Choroid plexus epithelial cell (primary cell): Measurements from ENCODE around the gene NMUR1.

Experiments used
- DNase-seq: peaks from one replicate; pipeline ENCODE4 v3.0.0-alpha.2; 2010; ENCODE audit warnings: low read depth
- H3K4me3 ChIP-seq: 2 replicates; pipeline ENCODE4 v1.5.1; 2011; ENCODE audit warnings: low read depth, mild to moderate bottlenecking, control low read depth, low read length, moderate library complexity
- CTCF ChIP-seq: conservative IDR thresholded peaks from 2 replicates; pipeline ENCODE4 v1.5.1; 2011; ENCODE audit warnings: low read depth, mild to moderate bottlenecking, control low read depth, inconsistent platforms, low read length, moderate library complexity

NMUR1 gene

DNA sequence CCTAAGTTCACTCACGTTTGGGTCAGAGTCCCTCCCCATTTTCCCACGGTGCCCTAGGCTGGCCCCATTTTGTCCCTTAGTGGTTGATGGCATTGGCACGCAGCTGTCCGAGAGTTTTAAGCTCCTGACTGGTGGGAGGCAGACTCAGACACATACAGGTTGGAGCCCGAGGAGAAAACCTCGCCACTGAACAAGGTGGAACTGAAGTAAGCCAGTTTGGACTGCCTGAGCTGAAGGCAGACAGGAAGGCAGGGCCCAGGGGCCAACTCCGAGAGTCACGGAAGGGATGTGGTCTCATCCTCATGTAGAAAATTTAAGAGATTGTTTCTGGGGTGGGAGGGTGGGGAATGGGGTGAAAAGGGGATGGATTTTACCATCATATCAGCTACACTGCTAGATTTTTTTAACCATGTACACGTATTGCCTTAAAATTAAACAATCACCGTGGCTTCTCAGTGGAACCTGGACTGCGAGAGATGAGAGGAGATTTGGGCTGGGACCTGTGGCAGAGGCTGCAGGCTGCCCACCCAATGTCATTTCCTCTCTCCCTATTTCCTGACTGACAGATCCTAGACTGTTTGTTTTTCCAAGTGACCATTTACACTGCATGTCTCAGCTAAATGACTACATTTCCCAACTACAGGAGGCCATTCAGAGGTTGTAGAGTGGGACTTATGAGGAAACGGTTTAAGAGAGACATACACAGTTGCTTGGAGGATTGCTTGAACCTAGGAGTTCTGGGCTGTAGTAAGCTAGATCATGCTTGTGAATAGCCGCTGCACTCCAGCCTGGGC, 19.4 kb upstream of the NMUR1 start:
- DNase-seq, result no peak
- no peak for TF ChIP-seq CTCF
- no peak overlapping the region for H3K4me3 ChIP-seq

DNA sequence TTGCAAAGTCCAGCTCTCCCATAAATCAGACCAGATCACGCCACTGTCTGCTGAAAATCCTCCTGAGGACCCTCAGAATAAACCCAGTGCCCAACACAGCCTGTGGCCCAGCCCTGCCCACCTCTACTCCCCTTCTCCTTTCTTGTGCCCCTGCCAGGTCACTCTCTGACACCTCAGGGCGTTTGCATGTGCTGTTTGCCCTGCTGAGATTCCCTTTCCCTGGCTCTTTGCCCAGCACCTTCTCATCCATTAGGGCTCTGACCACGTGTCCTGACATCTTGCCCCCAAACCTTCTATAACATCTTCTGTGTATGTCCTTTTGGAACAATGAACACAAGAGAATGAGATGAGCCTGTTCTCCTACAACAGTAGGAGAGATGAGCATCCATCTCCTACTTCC, 18.5 kb upstream of the NMUR1 start:
- TF ChIP-seq CTCF, result no peak
- no peak overlapping the region for H3K4me3 ChIP-seq
- no peak for DNase-seq

GRCh38 chr2:231547315-231548110, 17.3 kb upstream of the NMUR1 start:
- H3K4me3 ChIP-seq, result no peak overlapping the region
- no peak for TF ChIP-seq CTCF
- no peak for DNase-seq

DNA sequence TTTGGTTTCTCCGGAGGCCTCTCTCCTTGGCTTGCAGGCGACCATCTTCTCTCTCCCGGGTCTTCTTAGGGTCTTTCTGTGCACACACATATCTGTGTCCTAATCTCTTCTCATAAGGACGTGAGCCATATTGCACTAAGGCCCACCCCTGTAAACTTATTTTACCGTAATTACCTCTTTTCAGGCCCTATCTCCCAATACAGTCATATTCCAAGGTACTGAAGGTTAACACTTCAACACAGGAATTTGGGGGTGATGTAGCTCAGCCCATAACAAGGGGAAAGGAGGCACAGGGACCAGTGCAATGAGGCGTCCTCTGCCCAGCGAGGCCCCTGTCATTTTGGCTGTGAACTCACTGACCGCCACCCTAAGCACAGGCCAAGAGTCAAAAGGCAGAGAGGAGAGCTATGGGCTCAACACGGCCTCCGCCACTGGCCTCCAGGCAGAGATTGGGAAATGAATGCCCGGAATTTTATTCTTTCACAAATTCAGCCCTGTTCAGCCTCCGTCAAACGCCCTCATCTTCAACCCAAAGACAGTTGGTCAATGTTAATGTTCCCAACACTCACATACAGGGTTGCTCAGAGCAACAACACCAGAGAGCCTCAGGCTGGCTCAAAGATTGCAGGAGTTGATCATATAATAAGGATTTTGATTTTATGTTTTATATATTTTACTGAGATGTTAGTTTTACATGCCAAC, 15.9 kb upstream of the NMUR1 start:
- H3K4me3 ChIP-seq, result no peak overlapping the region
- no peak for DNase-seq

DNA sequence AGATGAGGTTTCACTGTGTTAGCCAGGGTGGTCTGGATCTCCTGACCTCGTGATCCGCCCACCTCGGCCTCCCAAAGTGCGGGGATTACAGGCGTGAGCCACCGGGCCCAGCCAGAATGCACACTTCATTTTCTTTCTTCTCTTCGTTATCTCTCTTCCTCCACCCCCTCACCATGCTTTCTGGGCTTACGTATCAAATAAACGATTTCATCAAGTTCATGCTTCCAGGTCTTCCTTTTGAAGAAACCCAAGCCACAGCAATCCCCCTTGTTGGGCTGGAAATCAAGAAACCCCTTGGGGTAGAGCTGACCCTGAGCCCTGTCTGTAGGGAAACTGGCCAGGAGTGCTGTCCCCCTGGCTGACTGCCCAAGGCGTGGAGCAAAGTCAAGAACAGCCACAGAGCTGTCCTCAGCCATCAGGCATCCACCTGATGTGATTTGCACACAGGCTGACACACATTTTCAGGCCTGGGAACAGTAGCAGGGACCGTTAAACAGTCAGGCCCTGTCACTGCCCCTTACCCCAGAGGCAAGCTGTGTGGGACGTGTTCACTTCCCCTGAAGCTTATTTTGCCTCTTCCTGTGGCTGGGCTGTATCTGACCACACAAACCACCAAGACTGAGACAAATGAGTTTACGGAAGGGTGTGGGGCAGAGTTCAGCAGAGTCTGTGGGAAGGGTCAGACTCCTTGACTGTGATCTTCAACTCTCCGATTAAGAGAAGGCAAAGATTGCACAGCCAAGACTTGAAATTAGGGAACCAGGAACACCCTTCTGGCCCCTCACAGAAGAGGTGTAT, 15.1 kb upstream of the NMUR1 start:
- peak; percentile 89 for DNase-seq
- no peak for TF ChIP-seq CTCF
- H3K4me3 ChIP-seq, result no peak overlapping the region

More for the DNA sequence above, 15.9 kb upstream of the NMUR1 start:
- TF ChIP-seq CTCF, result no peak

GRCh38 chr2:231542136-231542535, 11.9 kb upstream of the NMUR1 start:
- DNase-seq, result peak; percentile 41
- TF ChIP-seq CTCF, result no peak
- H3K4me3 ChIP-seq, result no peak overlapping the region
